GM12864 (cell line): ENCODE measurements around the gene ACY1.

Experiments used
- DNase-seq: peaks from one replicate; pipeline ENCODE4 v3.0.0-alpha.2; 2011; ENCODE audit warnings: low read depth
- H3K4me3 ChIP-seq: 2 replicates; pipeline ENCODE4 v1.5.1; 2011; ENCODE audit warnings: mild to moderate bottlenecking, low read depth, low read length, control low read depth
- TF ChIP-seq, protein P1 (sequence below): IDR thresholded peaks from 2 replicates; pipeline ENCODE4 v1.5.1; 2011; ENCODE audit warnings: low read depth, mild to moderate bottlenecking, moderate library complexity, low read length, control low read depth, inconsistent platforms; ENCODE audit errors: missing control alignments

ACY1 gene

DNA sequence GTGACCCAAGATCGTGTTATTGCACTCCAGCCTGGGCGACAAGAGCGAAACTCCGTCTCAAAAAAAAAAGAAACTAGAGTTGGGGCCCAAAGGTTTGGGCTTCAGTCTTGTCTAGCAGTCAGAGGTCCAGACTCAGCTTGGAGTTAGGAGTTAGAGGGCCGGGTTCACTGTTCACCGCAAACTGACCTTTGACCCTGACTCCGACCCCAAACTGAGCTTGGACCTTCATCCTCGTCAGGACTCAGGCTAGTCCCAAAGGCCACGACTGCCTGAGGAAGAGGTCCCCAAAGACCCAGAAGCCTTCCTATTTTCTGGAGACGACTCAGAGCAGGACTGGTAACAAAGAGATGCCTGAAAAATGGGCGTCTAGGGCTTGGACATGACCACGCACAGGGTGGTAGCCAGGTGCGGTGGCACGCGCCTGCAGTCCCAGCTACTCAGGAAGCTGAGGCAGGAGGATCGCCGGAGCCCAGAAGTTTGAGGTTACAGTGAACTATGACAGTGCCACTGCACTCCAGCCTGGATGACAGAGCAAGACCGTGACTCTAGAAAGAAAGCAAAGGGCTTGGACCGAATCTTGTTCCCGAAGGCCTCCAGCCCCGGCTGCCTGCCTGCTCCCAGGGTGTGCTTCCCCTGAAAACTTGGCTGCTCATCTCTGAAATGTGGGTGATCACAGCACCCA lies 35.1 kb downstream of the ACY1 start:
- TF ChIP-seq, protein P1, sequence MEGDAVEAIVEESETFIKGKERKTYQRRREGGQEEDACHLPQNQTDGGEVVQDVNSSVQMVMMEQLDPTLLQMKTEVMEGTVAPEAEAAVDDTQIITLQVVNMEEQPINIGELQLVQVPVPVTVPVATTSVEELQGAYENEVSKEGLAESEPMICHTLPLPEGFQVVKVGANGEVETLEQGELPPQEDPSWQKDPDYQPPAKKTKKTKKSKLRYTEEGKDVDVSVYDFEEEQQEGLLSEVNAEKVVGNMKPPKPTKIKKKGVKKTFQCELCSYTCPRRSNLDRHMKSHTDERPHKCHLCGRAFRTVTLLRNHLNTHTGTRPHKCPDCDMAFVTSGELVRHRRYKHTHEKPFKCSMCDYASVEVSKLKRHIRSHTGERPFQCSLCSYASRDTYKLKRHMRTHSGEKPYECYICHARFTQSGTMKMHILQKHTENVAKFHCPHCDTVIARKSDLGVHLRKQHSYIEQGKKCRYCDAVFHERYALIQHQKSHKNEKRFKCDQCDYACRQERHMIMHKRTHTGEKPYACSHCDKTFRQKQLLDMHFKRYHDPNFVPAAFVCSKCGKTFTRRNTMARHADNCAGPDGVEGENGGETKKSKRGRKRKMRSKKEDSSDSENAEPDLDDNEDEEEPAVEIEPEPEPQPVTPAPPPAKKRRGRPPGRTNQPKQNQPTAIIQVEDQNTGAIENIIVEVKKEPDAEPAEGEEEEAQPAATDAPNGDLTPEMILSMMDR = no peak
- DNase-seq = no peak
- H3K4me3 ChIP-seq = no peak overlapping the region

DNA sequence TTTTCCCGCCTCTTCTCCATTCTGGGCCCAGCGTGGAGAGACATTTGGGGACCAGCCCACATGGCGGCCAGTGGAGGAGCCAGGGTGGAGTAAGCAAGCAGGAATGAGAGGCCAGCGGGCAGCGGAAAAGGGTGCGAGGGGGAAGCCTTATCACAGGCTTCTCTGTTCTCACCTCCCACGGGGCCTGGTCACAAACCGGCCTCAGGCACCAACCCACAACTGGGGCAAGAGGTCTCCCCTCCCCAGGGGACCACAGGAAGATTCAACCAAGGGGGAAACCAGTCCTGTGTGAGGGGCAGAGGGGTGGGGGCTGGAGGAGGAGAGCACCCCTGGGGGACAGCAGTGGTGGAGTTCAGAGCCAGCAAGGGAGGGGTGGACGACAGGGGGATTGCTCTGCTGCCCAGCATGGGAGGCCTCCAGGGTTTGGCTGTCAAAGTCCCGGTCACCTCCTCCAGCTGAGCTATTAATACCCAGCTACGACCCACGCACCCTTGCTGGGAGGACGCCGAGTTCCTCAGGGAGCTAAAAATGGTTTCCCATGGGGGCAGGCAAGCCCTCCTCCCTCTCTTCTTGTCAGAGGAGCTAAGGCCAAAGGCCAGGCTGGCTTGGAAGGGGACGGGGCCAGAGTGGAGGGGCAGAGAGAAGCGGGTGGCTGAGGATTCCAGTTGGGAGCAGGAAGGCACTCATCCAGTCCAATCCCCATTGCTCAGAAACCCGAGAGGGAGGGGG lies 36.2 kb downstream of the ACY1 start:
- H3K4me3 ChIP-seq = no peak overlapping the region
- no peak for DNase-seq
- TF ChIP-seq, protein P1 = no peak

DNA sequence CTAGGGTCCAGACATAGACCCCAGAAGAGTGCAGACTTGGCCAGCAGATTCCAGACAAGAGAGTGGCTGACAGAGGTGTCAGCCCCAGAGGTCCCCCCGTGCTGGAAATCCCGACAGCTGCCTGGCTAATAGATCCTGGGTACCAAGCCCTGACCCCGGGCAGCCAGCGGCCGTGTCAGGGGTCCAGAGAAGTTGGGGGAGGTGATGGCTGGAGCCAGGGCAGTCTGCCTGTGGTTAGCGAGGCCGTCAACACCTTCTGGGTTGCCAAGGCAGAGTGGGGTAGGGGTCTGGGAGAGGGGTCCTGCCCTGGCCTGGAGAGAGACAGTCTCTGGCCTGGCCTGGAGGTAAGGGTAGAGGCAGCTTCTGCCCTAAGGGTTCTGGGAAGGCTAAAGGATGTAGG lies 37.5 kb downstream of the ACY1 start:
- TF ChIP-seq, protein P1 = no peak
- no peak for DNase-seq
- no peak overlapping the region for H3K4me3 ChIP-seq

DNA sequence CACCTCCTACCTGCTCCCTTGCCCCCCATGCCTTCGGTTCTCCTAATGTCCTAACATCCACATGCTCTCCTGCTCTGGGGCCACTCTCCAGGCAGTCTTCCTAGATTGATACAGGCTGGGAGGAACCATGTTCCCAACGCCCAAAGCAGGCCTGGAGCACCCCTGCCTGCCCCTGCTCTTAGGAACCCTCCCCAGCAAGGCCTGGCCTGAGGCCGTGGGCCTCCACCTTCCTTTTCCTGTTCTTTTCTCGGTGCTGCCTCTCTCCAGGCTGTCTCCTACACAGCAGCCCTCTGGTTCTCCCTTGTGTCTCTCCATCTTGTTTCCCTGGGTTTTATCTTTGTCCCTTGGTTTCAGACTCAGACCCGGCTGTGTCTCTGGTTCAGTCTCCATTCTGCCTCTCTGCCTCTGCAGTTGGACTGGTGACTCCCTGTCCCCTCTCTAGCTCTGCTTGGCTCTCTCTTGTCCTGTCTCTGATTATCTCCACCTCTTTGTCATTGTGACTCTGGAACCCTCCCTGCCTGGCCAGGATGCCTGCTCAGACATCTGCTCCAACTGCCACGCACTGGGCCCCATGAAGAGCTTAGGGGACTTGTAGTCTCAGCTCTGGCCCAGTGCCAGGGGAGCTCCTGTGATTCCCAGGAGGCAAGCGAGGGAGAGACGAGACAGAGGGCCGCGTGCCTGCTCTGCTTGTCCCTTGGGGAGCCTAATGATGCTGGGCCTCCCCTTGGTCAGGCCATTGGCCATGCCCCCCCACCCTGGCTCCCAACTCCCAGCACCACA lies 38.3 kb downstream of the ACY1 start:
- no peak for DNase-seq
- H3K4me3 ChIP-seq = no peak overlapping the region
- TF ChIP-seq, protein P1 = no peak

DNA sequence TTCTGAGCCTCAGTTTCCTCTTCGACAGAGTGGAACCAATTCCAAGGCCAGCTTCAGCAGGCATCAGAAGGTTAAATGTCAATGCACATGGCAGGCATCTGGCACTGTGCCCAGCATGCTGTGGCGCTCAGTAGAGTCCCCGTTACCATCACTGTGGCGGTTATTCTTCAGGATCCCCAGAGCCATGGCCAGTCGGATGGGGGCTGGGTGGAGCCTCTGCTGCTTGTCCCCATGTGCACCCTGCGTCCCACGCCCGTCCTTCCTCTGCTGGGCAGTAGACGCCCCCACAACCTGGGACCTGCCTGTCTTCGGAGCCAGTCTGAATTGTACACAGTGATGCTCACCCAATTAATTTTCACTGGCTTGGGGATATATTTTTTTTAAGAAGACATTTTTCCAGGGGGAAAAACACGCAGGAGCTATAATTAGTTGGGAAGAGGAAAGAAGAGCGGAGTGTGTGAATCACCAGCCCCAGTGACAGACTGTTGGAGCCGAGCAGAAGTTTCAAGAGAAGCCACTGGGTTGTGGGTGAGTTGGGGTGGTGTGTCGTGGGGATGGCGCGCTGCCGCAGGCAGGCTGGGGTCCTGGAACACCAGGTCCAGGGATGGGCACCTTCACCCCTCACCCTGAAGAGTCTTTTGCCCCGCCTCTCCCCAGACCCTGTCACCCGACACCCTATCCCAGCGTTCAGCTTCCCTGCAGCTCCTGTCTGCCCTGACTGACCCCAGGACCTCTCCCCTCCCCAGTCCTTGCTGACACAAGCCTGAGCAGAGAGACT lies 39.2 kb downstream of the ACY1 start:
- TF ChIP-seq, protein P1 = no peak
- no peak overlapping the region for H3K4me3 ChIP-seq
- DNase-seq = no peak

DNA sequence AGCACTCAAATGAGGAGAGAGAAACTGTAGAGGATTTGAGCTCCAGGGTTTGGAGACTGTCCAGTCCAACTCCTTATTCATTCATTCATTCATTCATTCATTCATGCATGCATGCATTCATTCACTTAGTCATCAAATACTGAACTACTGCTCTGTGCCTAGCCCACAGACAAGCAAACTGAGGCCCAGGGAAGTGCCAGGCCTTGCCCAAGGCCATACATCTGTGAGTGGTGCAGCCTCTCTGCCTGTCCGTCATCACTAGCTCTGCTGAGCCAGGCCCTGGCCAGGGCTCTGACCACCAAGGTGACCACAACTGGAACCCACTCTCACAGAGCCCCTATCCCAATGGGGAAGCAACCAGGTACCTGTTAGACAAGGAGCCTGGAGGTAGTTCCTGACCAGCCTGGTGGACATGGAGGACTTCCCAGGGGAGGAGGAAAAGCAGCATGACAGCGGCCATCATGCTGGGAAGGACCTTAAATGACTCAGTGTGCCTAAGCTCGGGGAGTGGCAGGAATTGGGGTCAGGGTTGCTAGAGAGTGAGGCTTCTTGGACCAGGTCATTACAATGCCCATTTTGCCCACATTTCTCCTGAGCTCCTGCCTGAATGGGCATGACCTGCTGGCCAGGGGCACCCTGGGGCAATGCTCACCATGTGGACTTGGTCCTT lies 39.9 kb downstream of the ACY1 start:
- TF ChIP-seq, protein P1 = no peak
- H3K4me3 ChIP-seq = no peak overlapping the region

More for the DNA sequence above, 39.9 kb downstream of the ACY1 start:
- no peak for DNase-seq
